Measurements from ENCODE around the gene DUSP5.
A peak's percentile ranks its signal among the peaks of the same experiment; 100 is the strongest.

DUSP5 gene

DNA sequence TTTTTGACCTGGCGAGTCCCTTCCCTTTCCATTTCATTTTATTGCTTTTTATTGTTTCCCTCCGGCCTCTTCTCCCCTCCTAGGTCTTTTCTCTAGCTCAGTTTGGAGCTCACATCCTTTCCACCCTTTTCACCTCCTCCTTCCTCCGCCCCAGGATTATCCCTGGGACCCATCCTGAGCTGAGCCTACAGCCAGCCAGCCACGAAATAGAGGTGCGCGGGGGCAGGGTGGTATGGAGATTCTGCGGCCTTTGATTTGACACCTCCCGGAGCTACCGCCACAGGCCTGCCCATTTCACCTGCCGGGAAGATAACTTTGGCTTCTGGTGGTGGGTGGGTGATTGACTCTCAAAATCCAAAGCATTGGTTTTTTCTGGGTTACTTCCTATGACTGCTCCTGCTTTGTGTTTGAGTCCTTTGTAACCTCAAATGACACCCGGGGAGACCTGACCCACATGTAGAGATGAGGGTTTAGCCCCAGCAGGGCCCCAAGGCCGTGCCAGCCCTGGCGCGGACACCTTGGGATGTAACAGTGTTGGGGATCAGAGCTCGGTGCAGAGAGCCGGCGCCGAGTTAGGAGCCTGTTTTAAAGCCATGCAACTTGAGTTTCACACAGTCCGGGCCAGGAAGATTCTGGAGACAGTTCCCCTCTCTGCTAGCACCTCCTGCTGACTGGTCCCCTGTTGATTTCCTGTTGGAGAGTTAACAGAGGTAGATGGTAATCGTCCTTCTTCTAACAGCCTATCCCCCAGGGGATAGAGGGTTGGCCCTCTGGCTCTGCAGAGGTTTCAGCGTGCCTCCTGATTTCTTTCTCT is 1.5 kb downstream of the DUSP5 start:
- DNase-seq (ENCODE audit: extremely low spot score, insufficient read length, low read depth) (no peak), FAIRE-seq (peak; percentile 93)

DNA sequence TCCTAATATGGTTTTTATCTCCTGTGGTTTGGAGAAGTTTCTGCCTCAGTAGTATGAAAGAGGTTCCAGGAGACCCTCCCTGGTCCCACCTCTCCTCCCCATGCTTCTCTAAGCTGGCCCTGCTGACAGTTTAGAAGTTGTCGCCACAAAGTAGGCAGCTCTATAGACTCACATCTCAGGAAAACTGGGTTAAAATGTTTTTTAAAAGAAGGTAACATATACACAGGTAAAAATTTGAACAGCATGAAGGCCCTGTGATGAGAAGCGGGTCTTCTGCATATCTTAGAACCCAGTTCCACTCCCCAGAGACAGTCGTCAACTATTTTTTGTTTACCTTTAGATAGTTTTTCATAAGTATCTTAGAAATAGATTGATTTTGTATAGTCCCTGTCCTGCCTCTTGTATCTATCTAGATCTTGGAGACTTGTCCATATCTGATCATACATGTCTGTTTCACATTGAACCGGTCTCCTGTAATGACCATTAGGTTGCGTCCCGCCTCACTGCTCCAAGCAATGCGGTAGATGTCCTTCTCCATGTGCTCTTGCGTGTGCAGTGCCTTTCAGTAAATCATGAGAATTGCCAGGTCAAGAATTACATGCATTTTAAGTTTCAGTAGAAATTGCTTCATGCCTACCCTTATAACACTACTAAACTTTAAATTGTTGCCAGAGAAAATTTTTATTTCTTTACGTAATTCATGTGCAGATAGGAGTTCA is 2.2 kb downstream of the DUSP5 start:
- DNase-seq (ENCODE audit: extremely low spot score, insufficient read length, low read depth) (no peak), FAIRE-seq (peak; percentile 57)

DNA sequence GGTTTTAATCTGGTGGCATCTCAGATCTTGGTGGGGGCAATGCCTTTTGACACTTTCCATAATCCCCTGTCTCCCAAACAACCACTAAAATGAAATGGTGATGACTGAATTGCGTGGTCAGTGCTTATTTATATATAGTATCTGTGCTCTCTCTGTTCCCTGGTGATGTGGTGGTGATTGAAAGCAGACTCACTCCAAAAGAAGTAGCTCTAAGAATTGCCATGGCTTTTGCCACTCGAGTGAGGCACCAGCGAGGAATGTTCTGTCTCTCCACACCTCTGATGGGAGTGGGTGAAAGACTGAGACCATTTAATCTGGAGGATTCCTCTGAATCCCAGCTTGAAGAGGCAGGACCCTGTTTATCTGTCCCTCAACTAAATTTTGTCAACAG is 2.8 kb downstream of the DUSP5 start:
- FAIRE-seq, result no peak
- DNase-seq (ENCODE audit: extremely low spot score, insufficient read length, low read depth), result no peak

DNA sequence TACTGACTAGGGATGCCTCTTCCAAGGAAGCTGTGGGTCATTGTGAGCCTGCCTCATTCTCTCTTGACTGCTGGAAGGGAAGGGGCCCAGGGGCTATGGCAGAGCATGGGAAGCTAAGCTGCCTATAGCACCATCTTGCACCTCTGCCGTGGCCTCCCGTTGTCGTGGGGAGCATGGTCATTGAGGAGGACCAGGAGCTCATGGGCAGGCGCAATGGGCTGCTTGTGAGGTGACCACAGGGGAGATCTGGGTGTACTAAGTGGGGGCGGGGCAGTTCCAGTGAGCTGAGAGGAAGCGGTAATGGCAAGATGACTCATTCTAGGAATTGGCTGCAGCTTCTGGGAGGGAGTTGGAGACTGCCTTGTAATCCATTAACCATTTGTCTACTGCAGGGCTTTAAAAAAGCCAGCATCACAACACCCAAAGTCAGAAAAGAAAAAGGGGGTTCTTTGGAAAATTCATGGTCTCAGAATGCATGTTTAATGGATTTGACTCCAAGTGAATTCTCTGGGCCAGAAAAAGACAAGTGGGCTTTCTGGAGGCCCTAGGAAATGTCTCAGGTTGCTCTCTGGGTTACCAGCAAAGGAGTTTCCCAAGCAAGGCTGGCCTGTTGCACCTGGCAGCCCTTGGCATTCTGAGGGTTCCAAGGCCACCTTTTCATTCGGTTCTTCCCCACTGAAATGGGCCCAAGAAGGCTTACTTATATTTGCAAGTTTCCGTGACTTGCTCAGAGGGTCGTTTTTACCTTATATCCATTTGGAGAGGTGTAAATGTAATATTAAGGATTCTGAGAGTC is 3.6 kb downstream of the DUSP5 start:
- no peak for DNase-seq (ENCODE audit: extremely low spot score, insufficient read length, low read depth)
- peak; percentile 94 for FAIRE-seq

DNA sequence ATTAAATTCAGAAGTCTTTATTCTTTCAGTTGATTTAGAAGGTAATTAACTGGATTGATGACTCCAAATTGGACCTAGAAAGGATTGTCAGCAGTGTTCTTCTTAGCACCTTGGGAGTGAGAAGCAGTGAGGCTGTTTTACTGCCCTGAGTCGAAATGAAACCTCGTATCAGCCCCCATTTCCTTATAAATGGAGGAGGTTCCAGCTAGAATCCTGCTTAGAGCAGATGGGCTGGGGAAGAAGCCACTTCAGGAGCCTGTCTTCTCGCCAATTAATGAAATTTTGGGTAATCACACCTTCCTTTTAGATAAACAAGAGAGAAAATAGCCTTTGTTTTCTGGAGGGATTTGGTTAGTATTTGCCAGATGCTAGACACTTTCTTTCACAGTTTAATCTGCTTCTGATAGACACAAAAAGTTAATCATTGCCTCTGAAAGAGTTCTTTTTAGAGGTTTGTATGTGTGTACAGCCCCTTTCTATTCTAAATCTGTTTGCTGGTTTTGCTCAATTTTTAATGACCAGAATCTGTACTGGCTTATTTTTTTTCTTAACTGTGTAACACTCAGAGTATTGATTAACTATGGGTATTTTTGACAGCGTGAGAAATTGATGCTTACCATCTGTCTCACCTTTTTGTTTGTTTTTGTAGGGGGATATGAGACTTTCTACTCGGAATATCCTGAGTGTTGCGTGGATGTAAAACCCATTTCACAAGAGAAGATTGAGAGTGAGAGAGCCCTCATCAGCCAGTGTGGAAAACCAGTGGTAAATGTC is 4.6 kb downstream of the DUSP5 start:
- FAIRE-seq, result no peak
- DNase-seq (ENCODE audit: extremely low spot score, insufficient read length, low read depth), result no peak

DNA sequence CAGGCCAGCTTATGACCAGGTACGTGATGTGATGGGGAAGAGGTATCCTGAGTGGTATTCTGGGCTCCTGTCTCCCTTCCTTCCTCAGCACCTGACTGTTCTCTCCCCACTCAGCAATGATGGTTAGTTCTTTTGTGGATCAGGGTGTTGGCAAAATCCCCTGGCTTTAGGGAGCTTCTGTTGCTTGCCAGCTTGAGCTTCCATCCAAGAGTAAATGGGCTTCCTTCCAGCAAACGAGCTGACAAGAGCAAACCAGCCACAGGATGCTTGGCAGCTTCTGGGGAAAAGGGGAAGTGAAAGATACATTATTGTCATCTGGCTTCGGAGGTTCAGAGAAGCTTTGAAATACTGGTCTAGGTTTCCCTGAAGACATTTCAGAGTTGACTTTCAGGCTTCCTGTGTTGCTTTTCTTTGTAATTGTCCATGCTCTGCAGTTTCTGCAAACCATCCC is 5.2 kb downstream of the DUSP5 start:
- peak; percentile 98 for FAIRE-seq

DNA sequence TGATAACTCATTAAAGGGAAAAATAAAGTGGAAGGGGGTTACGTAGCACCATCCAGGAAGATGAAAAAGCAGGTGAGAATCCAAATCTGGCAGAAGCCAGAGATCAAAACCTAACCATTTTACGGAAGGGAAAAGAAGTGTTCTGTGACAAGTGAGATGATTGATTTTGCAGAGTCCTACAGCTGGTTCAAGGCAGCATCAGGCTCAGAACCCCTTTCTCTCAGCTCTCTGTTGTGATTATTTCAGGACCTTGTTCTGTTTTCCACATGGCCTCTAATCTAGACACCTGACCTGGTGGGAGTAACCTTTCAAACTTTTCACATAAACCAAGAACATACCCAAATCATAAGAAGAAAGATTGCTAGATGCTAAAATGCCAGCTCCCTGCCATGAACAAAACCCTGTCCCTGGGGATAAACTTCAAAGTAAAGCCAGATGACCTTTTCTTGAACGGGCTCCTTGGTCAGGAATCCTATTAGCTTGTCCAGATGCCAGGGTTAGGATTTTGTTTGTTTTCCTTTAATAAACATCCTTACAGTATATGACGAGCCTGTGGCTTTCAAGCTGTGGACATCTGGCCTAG is 5.9 kb downstream of the DUSP5 start:
- DNase-seq (ENCODE audit: extremely low spot score, insufficient read length, low read depth), result no peak
- peak; percentile 9 for FAIRE-seq

More for the DNA sequence above, 5.2 kb downstream of the DUSP5 start:
- DNase-seq (ENCODE audit: extremely low spot score, insufficient read length, low read depth), result no peak

DNA sequence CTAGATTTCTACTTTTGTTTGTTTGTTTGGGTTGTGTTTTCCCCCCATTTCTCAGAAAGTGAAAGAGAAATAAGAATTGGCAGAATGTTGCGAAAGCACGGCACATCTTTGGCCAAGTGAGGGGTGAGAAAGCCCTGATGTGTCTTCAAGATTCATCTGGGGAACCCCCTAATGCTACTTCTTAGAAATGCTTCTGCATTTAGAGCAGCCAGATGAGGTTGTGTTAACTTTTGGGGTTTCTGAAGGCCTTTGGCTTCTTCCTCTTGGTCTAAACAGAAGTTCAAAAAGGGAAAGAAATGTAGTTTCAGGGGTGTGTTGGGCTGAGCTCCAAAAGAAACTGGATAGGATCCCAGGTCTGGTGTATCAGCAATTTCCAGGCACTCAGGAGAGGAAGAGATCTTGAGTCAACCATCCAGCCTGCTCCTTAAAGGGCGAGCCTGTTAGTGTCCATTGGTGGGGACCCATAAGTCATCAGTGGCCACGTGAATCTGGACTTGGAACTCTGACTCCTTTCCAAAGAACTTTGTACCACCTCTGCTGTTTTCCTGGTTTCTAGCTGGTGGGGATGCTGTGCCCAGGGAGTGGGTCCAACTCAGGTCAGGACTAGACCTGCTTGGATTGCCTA is 6.5 kb downstream of the DUSP5 start:
- DNase-seq (ENCODE audit: extremely low spot score, insufficient read length, low read depth), result peak; percentile 72
- FAIRE-seq, result peak; percentile 96

DNA sequence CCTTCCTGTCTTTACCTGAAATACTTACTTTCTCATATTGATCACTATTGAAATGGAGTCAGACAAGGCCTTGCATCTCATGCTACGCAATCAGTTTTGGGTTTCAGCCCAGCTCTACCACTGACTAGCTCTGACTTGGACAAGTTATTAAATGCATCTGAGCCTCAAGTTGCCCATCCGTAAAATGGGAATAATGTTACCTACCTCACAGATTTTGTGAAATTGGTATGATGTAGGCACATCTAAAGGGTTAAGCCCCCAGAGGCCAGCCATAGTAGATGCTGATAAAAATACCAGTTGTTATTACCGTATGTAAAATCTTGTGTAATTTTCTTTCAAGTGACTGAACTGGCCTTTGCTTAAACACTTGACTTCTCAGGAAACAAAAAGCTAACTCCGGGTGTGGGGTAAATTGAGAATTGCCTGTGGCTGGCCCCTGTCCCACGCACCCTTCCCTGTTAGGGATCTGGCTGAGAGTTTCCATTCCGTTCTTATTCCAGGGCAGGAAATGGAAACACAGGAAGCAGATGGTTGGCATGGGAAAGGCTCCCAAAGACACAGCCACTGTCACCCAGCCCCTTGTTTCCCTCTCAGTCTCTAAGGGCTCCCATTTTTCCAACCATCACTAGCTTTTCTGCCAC is 7.5 kb downstream of the DUSP5 start:
- FAIRE-seq (no peak), DNase-seq (ENCODE audit: extremely low spot score, insufficient read length, low read depth) (no peak)

DNA sequence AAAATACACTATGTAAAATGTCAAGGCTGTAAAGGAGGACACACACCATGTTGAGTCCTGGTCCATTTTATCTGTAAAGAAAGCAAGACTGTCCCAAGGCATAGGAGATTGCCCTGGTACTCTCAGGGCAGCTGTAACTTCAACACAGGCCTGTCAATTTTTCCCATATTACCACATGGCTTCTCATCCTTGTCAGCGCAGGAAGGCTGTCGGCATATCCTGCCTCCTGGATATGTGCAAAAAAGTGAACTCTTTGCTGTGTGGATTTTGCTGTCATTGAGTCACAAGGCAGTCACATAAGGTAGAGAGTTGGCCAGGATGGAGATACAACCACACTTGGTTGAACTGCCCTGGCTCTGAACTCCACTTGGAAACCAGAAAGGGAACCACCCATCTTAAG is 8.7 kb downstream of the DUSP5 start:
- DNase-seq (ENCODE audit: extremely low spot score, insufficient read length, low read depth), result no peak
- FAIRE-seq, result no peak

DNA sequence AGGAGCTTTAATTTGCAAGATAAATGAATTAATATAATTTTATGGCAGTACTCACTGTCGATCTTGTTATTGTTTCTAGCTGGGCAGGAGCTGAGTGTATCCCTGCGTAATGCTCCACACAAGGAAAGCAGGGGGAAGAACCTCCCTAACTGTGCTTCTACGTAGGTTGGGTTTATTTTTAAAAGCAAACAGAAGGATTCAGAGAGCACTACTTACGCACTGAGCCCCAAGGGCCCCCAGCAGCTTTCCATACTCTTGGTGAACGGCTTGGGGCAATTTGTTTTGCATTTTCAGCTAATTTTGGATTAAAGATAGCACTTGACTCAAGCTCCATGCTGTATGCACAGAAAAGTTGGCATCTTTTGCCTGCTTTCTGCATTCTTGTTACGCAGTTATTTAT is 9.6 kb downstream of the DUSP5 start:
- FAIRE-seq, result no peak

DNA sequence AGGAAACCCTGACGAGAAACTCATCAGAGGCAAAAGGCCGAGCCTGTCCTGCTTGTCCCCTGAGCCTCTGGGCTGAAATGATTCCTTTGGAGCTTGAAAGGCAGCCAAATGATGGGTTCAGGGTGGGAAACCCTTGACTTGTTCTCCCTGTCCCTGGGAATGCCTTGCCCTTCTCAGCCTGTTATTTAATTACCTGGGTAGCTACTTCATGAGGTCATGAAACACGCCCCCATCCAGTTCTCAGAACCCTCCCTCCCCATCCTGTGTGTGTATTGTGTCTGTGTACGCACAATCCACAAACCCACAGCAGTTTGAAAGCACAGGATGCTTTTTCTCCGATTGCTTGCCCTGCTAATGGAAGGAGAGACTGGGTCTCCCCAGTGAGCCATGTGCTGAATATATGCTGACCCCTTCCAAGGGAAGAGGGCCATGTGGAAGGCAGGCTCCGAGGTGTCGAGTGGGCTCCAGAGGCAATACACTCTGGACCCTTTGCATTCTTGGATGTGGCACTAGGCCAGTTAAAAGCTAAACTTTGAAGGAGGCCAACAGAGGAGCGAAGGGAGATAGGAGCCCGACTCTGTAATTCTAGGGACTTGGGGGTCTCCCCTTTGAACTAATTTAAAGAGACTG is 10.6 kb downstream of the DUSP5 start:
- FAIRE-seq (no peak), DNase-seq (ENCODE audit: extremely low spot score, insufficient read length, low read depth) (no peak)

More for the DNA sequence above, 9.6 kb downstream of the DUSP5 start:
- no peak for DNase-seq (ENCODE audit: extremely low spot score, insufficient read length, low read depth)

DNA sequence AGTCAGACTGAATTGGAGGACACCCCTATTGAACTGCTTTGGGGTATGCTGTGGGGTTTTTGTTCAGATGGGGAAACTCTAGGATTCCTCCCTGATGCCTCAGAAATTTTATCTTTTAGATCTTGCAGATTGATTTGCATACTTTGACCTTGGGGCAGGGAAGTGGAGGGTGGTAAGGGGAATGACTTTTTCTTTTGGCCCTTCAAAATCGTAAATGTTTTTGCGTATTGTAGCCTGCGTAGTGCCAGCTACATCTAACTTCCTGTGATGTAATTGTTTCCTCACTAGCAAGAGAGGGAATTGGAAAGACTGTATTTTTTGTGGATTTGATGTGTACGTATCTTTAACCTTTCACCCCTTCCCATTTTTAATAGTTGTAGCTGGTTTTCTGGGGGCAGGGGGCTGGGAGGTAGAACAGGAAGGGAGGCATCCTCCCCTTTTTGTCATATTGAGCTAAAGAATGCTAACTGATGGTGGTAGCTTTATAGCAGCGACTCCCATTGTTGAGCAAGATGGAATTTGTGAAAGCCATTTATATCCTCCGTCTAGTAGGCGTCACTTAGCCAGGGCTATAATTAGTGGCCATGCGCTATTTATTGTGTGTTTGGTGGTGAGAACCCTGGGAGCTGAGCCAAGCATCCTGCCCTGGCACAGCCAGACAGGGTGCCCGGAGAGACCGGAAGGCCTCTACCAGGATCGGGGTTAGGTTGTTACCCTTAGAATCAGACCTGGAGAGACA is 11.3 kb downstream of the DUSP5 start:
- FAIRE-seq (no peak), DNase-seq (ENCODE audit: extremely low spot score, insufficient read length, low read depth) (no peak)

DNA sequence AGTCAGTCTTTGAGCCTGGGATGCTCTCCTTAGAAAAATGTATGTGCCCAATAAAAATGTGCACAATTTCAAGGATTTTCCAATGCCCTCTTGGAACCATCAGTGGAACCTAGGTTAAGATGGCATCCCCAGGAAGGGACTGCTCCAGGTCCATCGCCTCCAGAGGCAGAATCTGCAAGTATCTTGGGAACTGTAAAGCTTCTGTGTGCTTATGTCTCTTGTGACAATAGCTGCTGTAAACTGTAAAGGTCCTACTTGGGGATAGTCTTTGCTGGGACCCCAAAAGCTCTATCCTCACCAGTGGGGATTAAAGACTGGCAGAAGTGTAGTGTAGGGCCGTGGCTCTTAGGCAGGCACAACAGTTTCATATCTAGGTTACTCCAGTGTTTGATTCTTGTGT is 11.9 kb downstream of the DUSP5 start:
- FAIRE-seq (no peak), DNase-seq (ENCODE audit: extremely low spot score, insufficient read length, low read depth) (no peak)

DNA sequence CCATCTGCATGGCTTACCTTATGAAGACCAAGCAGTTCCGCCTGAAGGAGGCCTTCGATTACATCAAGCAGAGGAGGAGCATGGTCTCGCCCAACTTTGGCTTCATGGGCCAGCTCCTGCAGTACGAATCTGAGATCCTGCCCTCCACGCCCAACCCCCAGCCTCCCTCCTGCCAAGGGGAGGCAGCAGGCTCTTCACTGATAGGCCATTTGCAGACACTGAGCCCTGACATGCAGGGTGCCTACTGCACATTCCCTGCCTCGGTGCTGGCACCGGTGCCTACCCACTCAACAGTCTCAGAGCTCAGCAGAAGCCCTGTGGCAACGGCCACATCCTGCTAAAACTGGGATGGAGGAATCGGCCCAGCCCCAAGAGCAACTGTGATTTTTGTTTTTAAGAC is 12.4 kb downstream of the DUSP5 start:
- FAIRE-seq, result no peak
- no peak for DNase-seq (ENCODE audit: extremely low spot score, insufficient read length, low read depth)

DNA sequence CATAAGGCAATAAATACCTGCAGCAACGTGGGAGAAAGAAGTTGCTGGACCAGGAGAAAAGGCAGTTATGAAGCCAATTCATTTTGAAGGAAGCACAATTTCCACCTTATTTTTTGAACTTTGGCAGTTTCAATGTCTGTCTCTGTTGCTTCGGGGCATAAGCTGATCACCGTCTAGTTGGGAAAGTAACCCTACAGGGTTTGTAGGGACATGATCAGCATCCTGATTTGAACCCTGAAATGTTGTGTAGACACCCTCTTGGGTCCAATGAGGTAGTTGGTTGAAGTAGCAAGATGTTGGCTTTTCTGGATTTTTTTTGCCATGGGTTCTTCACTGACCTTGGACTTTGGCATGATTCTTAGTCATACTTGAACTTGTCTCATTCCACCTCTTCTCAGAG is 13.0 kb downstream of the DUSP5 start:
- FAIRE-seq (no peak), DNase-seq (ENCODE audit: extremely low spot score, insufficient read length, low read depth) (no peak)

DNA sequence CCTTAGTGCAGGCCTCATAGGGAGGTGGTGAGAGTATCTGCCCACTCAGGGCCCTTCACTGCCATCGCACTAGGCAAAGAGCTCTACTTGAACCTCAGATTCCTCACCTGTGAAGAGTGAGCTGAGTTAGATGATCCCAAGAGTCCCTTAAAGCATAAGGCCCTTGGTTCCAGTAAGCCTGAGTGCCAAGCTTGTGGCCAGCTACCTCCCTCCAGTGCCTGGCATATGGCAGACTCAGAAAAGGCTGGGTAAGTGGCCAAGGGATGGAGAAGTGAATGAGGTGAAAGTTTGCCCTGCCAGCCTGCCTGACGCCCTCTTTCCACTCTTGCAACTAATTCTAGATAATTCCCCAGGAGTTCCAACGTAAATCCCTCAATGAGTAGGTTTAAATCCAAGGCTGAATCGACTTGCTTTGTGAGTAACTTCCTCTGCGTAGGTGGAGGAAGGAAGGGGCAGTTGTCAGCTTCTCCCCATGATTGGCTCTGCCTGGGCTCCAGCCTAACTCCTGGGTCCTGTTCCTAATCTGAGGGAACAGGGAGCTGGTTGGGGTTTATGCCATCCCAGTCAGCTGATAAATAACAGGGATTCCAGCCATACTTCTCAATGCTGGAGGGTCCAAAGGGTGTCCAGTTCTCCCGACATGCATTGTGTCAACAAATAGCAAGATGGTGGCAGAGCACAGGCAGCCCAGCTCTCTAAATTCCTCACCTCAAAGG is 14.2 kb downstream of the DUSP5 start:
- no peak for FAIRE-seq

More for the DNA sequence above, 14.2 kb downstream of the DUSP5 start:
- DNase-seq (ENCODE audit: extremely low spot score, insufficient read length, low read depth), result no peak
